G401 (cell line): ENCODE data around the gene DYNLT2. TPM values are rescaled to one million over a fixed set of nuclear protein-coding genes. Genes with fewer than 3 reads are reported as not detected.

Experiments
- DNase-seq: peaks from one replicate; pipeline ENCODE4 v3.0.0-alpha.2; 2015; ENCODE audit warnings: low spot score
- in situ Hi-C: cut with HindIII; loops from 2 replicates; pipeline ENCODE4 v1.10.0; 2016; ENCODE audit warnings: low sequenced_read_pairs, mixed read lengths
- total RNA-seq: library from RNA; depleted of rRNA; stranded (reverse); fragments of >200 nt; shearing (Covaris generic); gene quantifications from 2 replicates; pipeline ENCODE4 v1.2.3, GENCODE V29; 2014

Gene DYNLT2
- total RNA-seq, 1 experiment from 2014 or later: 1.6 TPM

GRCh38 chr6:169746556-169746955 lies 4.8 kb downstream of the DYNLT2 start:
- in situ Hi-C loops: loop anchor here (10.0 kb wide), 1 partner anchor 148 kb away; no protein-coding TSS in a partner anchor

GRCh38 chr6:169745405-169745804 lies 6.0 kb downstream of the DYNLT2 start:
- in situ Hi-C loops: loop anchor here (10.0 kb wide), 1 partner anchor 149 kb away; no protein-coding TSS in a partner anchor
- DNase-seq: no peak

More at GRCh38 chr6:169746556-169746955, 4.8 kb downstream of the DYNLT2 start:
- no peak for DNase-seq

- no peak for DNase-seq
- in situ Hi-C loops: loop anchor here (10.0 kb wide), 1 partner anchor 153 kb away; no protein-coding TSS in a partner anchor
Observed at GRCh38 chr6:169741344-169741743, 10.0 kb downstream of the DYNLT2 start.

- in situ Hi-C loops: no loop called here
- no peak for DNase-seq
Observed at GRCh38 chr6:169738976-169739529, 12.3 kb downstream of the DYNLT2 start.

GRCh38 chr6:169738204-169738975 lies 13.0 kb downstream of the DYNLT2 start:
- in situ Hi-C loops: no loop called here
- DNase-seq: no peak

DNA sequence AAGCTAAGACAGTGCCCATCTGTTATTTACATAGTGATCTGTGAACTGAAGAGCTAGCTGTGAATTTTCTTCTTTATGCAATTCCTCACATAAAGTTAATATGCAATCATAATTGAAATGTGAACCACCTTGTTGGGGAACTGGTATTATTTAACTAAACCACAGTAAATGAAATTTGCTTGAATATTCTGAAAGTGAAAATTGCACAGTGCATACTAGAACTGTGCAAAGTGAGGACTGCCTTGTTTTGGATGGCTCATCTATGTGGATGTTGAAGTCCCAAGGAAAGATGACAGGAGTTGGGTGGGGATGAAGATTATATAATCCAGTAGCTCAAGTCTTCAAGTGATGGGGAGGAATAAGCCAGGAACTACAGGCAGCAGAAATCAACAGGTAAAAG lies 21.4 kb downstream of the DYNLT2 start:
- in situ Hi-C loops: no loop called here

GRCh38 chr6:169726963-169727362 lies 24.4 kb downstream of the DYNLT2 start:
- DNase-seq: no peak
- in situ Hi-C loops: no loop called here

More for the DNA sequence above, 21.4 kb downstream of the DYNLT2 start:
- DNase-seq: no peak

DNA sequence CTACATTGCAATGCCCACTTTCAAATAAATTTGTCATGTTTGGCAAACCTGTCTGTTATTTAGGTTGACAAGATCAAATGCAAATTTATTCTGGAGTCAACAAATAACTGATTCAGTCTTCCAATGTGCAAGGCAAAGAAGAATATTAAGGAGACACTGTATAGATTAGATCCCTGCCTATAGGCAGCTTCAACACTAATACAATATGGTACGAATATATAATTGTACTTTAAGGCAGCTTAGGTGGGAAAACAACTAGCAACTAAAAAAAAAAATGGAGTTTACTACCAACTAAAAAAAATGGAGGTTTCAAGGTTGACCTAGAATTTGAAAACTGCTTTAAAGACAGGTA lies 25.3 kb downstream of the DYNLT2 start:
- DNase-seq: no peak
- in situ Hi-C loops: no loop called here

DNA sequence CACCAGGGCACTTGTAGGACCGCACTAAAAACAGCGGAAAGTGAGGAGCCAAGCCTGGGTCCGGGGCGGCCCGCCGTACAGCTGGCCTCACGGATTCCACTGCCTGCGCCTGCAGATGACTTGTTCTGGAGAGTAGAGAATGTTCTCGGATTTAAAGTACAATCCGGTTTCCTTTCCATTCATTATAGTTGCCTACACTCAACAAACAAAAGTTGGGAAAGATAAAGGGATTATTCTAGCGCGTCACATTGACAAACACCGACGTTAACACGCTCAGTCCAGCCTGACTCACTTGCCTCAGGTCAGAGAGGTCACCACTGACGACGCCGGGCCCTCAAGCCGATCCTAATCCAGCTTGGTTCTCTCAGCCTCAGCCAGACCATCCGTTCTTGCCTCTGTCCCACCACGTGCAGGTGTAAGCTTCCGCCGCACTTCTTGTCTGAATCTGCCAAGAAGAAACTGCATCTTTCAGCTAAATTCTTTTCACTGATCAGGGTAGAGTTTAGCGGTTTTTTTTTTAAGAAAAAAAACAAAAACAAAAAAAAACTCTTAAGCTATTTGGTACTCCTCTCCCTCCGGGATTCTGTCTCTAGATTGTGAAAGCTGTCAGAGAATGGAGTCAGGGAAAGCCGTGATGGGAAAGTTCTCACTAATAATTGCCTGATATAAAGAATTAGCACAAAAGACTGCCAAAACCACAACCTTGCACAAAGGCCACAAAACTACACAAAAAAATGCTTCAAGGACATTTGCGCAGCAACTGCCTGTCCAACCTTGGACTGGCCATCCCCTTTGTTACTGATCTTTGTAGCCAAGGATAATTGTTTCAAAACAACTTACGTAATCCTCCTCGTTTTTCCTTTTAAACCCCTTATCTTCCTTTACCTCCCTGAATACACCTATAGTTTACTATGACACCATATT lies 26.0 kb downstream of the DYNLT2 start:
- in situ Hi-C loops: no loop called here
- peak; percentile 48 for DNase-seq

DNA sequence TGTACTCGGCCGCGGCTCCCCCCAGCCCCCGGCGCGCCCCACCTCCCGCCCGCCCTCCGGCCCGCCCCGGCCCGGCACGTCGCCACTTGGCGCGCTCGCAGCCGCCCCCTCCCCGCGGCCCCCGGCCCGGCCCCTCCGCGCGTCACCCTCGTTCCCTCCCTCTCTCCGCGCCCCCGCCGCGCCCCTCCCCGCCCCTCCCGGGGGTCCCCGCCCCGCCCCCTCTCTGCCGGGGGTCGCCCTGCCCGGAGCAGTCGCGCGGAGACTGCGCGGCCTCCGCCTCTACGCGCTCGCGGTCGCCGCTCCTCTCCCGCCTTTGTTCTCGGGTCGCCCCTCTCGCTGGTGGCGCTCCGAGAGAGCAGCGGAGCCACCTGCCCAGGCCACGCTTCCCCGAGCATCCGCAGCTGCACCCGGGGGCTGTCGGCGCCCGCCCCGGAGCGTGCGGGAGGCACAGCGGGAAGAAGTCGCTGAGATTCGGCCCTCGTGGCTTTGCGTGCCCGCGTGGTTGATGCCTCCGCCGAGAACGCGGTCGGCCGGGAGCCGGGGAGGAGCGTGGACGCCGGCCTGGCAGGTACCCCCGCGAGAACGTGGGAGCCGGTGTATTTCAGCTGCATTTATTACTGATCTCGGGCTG lies 26.8 kb downstream of the DYNLT2 start, which contains the start of gene PHF10:
Gene PHF10, minus strand, starts transcription at position 7 of the 631 bp plus-strand sequence. CDS start 569 bp downstream, outside the sequence.
- in situ Hi-C loops: no loop called here
- peak; percentile 43 for DNase-seq

- in situ Hi-C loops: no loop called here
- DNase-seq: peak; percentile 33
Observed at GRCh38 chr6:169723991-169724493, 27.3 kb downstream of the DYNLT2 start.

- DNase-seq: peak; percentile 70
Observed at GRCh38 chr6:169723200-169723909, 28.0 kb downstream of the DYNLT2 start.

GRCh38 chr6:169722362-169723199 lies 28.8 kb downstream of the DYNLT2 start:
- DNase-seq: peak; percentile 30
- in situ Hi-C loops: no loop called here

More at GRCh38 chr6:169723200-169723909, 28.0 kb downstream of the DYNLT2 start:
- in situ Hi-C loops: no loop called here

- no peak for DNase-seq
- in situ Hi-C loops: no loop called here
Observed at GRCh38 chr6:169720207-169720855, 31.0 kb downstream of the DYNLT2 start.

GRCh38 chr6:169719117-169719516 lies 32.3 kb downstream of the DYNLT2 start:
- DNase-seq: no peak
- in situ Hi-C loops: no loop called here

DNA sequence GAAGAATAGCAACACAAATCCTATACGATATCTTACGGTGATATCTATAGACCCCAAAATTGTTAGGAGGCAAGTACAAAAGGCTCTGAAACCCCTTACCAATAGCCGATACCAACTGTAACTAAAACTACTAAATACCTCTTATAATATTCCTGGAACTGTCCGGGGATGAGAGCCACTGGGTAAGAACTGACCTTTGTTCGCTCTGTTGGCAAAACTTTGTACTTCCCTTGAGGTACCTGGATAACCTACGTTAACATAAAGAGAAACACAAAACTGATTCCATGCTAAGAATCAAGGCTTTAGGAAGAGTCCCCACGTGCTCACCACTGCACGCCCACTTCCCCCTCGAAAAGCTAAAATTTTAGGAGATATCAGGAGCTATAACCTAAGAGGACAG lies 36.8 kb downstream of the DYNLT2 start:
- in situ Hi-C loops: no loop called here
- DNase-seq: no peak

DNA sequence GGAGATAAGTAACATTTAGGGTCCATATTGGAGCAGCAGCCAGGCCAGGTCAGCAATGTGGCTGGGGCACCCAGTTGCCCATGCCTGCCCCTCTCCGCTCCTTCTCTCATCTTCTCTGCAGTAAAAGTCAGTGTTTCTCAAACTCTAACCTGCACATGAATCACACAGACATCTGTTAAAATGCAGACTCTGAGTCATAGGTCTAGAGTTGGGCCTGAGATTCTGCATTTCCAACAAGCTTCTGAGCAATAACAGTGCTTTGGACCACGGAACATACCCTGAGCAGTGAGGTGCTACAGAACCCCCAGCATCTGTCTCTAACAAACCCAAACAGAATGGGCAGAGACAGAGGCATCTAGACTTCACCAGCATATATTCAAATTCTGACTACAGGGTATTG lies 37.2 kb downstream of the DYNLT2 start:
- DNase-seq: no peak
- in situ Hi-C loops: no loop called here
